Measurements from ENCODE around the gene RPGRIP1.

The RPGRIP1 gene

DNA sequence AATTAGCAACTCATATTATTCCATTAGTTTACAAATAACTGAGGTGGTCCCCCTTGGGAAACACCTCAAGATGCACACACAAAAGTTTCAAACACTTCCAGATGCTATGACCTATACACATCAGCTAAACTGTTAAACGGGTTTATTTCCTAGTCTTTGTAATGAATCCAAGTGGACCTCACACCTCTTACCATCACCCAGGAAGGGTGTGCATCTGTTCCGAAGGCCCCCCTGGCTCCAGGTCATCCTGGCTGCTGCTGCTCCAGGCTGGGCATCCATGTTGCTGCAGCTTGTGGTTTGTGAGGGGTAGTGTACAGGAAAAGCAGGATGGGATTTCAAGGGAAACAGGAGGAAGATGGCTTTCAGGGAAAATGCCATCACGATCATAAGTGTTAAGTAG, 17.5 kb upstream of the RPGRIP1 start:
- DNase-seq (ENCODE audit: extremely low read depth, insufficient read length): no peak
- H3K4me3 ChIP-seq (replicated peaks; ENCODE audit: low read depth, low read length): peak overlapping the region; percentile 53
- H3K27me3 ChIP-seq (replicated peaks; ENCODE audit: control insufficient read depth, insufficient read depth, low read length): no peaks in the 10 kb centered on the region
- peaks cover 22% of the 10 kb centered on the region for H3K36me3 ChIP-seq (ENCODE audit: control insufficient read depth, insufficient read depth, low read length)
- TF ChIP-seq, protein P1, sequence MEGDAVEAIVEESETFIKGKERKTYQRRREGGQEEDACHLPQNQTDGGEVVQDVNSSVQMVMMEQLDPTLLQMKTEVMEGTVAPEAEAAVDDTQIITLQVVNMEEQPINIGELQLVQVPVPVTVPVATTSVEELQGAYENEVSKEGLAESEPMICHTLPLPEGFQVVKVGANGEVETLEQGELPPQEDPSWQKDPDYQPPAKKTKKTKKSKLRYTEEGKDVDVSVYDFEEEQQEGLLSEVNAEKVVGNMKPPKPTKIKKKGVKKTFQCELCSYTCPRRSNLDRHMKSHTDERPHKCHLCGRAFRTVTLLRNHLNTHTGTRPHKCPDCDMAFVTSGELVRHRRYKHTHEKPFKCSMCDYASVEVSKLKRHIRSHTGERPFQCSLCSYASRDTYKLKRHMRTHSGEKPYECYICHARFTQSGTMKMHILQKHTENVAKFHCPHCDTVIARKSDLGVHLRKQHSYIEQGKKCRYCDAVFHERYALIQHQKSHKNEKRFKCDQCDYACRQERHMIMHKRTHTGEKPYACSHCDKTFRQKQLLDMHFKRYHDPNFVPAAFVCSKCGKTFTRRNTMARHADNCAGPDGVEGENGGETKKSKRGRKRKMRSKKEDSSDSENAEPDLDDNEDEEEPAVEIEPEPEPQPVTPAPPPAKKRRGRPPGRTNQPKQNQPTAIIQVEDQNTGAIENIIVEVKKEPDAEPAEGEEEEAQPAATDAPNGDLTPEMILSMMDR (IDR thresholded peaks at IDR 0.05; ENCODE audit: insufficient read depth, low read length, poor library complexity, severe bottlenecking): no peak

DNA sequence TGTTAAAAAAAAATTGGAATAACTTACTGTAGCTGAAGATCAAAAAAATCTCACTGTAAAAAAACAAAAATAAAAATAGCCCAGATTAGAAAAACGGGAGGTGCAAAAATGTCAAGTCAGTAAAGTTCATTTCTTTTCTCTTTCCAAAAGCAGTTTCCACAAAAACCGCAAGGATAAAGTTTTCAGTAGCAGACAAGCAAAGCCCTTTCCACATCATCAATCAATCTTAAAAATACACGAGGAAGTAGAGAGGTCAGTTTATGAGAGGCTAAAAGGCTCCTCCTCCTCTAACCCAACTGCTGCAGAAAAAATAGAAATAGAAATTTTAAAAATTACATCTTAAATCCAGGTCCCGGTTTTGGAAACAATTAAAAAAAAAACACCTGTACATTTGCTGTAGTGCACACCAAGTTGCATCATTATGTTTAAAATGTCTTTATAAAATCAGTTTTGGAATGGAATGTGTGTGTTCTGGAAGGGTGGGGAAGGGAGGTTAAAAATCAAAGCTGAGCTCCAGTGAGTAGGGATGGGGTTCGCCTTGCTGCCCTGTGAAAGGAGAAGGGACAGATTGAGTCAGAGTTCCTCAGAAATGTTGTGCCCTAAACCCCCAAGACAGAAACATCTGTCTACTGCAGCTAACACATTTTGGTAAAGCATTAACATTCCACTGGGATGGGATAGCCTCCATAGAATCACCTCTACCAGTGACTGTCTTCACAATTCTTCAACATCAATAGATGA, 16.4 kb upstream of the RPGRIP1 start:
- DNase-seq (ENCODE audit: extremely low read depth, insufficient read length): no peak
- peak overlapping the region; percentile 54 for H3K4me3 ChIP-seq (replicated peaks; ENCODE audit: low read depth, low read length)
- no peaks in the 10 kb centered on the region for H3K27me3 ChIP-seq (replicated peaks; ENCODE audit: control insufficient read depth, insufficient read depth, low read length)
- H3K36me3 ChIP-seq (ENCODE audit: control insufficient read depth, insufficient read depth, low read length): peaks cover 20% of the 10 kb centered on the region
- TF ChIP-seq, protein P1 (IDR thresholded peaks at IDR 0.05; ENCODE audit: insufficient read depth, low read length, poor library complexity, severe bottlenecking): no peak

DNA sequence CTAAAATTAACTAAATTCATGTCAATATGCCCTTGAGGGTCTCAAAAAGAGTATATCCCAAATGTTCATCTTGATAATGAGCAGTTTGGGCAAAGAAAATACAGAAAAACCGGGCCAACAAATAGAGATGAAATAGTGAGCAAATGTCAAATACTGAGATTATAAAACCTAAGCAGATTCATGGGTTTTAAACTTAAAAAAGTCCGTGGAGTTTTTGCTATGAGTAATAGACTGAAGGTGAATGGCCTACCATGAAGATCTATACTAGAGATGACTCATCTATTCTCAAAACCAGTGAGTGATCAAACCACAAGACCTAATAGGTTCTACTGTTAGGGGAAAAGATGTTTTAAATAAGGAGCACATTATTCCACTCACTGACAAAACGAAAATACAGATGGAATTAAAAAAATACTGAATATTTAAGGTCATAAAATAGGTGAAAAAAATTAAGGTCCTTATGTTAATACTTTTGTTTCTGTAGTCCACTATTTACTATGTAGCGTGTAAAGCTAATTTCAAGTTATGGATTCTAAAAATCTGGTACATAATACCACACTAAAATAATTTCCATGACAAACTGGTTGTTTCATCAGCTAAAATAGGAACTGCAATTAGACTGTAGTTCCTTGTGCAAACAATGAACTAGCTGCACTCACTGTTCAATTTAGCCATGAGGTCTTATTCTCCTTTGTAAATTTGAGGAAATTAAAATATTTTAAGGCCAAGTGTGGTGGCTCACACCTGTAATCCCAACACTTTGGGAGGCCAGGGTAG, 15.7 kb upstream of the RPGRIP1 start:
- Histone ChIP-seq H3K4me3 (replicated peaks; ENCODE audit: low read depth, low read length) (peak overlapping the region; percentile 99), H3K27me3 (replicated peaks; ENCODE audit: control insufficient read depth, insufficient read depth, low read length) (no peaks in the 10 kb centered on the region), H3K36me3 (ENCODE audit: control insufficient read depth, insufficient read depth, low read length) (peaks cover 16% of the 10 kb centered on the region)
- DNase-seq (ENCODE audit: extremely low read depth, insufficient read length): peak; percentile 71
- TF ChIP-seq, protein P1 (IDR thresholded peaks at IDR 0.05; ENCODE audit: insufficient read depth, low read length, poor library complexity, severe bottlenecking): no peak

DNA sequence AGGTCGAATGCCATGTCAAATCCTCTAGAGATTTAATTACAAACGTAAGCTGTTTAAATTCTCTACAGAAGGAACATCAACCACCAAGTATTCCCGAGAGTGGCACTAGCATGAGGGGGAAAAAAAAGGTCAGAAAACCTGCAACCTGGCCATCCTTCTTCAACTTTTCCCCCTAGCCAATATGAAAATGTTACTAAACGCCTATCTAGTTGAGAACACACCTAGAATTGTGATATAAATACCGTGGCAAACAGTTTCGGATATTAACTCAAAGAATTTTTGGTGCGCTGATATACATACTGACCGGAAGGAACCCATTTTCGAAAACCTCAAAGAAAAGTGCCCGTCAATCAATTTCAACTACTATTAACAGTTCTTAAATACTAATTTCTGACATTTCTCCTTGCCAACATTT, 12.4 kb upstream of the RPGRIP1 start:
- Histone ChIP-seq H3K27me3 (replicated peaks; ENCODE audit: control insufficient read depth, insufficient read depth, low read length) (no peaks in the 10 kb centered on the region), H3K4me3 (replicated peaks; ENCODE audit: low read depth, low read length) (peak overlapping the region; percentile 99), H3K36me3 (ENCODE audit: control insufficient read depth, insufficient read depth, low read length) (peaks cover 13% of the 10 kb centered on the region)
- TF ChIP-seq, protein P1 (IDR thresholded peaks at IDR 0.05; ENCODE audit: insufficient read depth, low read length, poor library complexity, severe bottlenecking): no peak
- DNase-seq (ENCODE audit: extremely low read depth, insufficient read length): no peak

DNA sequence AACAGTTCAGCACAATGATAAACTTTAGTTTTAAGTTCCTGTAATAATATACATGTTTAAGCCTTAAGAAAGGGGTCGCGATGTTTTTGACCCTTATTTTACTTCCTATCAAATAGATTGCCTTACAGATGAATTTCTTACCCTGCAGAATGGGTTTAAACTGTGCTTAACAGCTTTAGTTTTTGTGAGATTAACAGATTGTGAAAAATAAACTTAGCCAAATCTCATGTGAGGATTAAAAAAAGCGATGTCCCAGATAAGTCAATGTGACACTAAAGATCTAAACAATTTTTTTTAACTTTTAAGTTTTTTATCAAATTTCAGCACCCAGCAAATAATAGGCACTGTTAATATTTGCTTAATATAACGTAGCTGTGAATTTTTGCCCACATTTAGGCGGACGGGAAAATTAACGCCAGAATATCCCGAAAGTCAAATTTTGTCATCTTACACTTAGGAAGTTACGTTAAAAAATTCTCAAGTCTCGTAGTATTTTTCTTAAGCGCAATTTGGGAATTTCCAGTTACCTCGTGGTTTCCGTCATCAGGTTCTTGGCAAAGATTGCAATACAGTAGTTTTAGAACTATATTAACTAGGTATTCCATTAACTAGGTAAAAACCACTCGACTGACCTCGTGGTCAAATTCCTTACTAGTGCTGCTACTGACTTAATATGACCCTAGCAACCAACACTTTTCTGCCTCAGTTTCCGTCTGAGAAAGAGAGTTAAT, 11.8 kb upstream of the RPGRIP1 start:
- Histone ChIP-seq H3K36me3 (ENCODE audit: control insufficient read depth, insufficient read depth, low read length) (peaks cover 11% of the 10 kb centered on the region), H3K27me3 (replicated peaks; ENCODE audit: control insufficient read depth, insufficient read depth, low read length) (no peaks in the 10 kb centered on the region), H3K4me3 (replicated peaks; ENCODE audit: low read depth, low read length) (peak overlapping the region; percentile 99)
- DNase-seq (ENCODE audit: extremely low read depth, insufficient read length): no peak
- TF ChIP-seq, protein P1 (IDR thresholded peaks at IDR 0.05; ENCODE audit: insufficient read depth, low read length, poor library complexity, severe bottlenecking): no peak

Measured in GM06990 (cell line).